GM12875 (cell line): ENCODE measurements around the gene APOBR.

Source experiments
- H3K4me3 ChIP-seq: one replicate; pipeline ENCODE4 v1.5.1; 2011; ENCODE audit warnings: low read depth, low read length, control low read depth
- TF ChIP-seq, protein P1 (sequence below): IDR thresholded peaks from 2 replicates; pipeline ENCODE4 v1.5.1; 2011; ENCODE audit warnings: low read depth, mild to moderate bottlenecking, control low read depth, inconsistent platforms, low read length, moderate library complexity, borderline replicate concordance; ENCODE audit not compliant: insufficient read depth

Gene APOBR

DNA sequence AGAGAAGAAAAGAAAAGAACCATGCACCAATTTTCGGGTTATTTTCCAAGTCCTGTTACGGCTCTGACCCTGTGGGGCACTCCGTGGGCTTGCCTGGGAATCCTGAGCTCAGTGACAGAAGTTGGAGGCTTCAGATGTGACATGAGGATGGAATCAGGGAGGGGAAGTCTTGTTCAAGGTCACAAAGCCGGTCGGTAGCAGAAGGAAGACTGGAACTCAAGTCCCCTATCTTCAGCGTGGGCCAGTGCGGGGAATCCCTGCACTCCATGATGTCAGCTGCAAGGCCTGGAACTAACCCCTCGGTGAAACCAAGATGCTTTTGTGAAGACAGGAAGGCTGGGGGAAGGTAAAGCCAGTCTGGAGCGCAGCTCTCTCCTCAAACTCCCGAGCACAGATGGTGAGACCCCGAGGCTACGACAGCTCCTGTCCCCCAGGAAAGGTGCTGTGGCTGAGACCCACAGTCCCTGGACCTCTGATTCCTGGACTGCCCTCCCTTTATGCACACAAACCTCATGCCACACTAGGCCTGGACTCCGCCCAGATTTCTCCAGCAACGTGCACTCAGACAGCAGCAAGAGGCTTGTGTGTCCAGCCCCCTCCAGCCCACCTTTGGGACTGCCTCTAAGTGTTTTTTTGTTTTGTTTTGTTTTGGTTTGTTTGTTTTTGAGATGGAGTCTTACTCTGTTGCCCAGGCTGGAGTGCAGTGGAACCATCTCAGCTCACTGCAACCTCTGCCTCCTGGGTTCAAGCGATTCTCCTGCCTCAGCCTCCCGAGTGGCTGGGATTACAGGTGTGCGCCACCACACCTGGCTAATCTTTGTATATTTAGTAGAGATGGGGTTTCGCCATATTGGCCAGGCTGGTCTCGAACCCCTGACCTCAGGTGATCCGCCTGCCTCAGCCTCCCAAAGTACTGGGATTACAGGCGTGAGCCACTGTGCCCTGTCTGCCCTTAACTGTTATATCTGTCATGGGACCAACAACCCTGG lies 17.7 kb downstream of the APOBR start:
- H3K4me3 ChIP-seq: no peak overlapping the region
- TF ChIP-seq, protein P1, sequence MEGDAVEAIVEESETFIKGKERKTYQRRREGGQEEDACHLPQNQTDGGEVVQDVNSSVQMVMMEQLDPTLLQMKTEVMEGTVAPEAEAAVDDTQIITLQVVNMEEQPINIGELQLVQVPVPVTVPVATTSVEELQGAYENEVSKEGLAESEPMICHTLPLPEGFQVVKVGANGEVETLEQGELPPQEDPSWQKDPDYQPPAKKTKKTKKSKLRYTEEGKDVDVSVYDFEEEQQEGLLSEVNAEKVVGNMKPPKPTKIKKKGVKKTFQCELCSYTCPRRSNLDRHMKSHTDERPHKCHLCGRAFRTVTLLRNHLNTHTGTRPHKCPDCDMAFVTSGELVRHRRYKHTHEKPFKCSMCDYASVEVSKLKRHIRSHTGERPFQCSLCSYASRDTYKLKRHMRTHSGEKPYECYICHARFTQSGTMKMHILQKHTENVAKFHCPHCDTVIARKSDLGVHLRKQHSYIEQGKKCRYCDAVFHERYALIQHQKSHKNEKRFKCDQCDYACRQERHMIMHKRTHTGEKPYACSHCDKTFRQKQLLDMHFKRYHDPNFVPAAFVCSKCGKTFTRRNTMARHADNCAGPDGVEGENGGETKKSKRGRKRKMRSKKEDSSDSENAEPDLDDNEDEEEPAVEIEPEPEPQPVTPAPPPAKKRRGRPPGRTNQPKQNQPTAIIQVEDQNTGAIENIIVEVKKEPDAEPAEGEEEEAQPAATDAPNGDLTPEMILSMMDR: no peak

GRCh38 chr16:28513484-28514181 lies 19.2 kb downstream of the APOBR start:
- TF ChIP-seq, protein P1: no peak
- no peak overlapping the region for H3K4me3 ChIP-seq

GRCh38 chr16:28514246-28514645 lies 19.8 kb downstream of the APOBR start:
- H3K4me3 ChIP-seq: no peak overlapping the region
- TF ChIP-seq, protein P1: no peak

- TF ChIP-seq, protein P1: no peak
- no peak overlapping the region for H3K4me3 ChIP-seq
These were observed 26.2 kb downstream of the APOBR start for GRCh38 chr16:28520672-28521071.

DNA sequence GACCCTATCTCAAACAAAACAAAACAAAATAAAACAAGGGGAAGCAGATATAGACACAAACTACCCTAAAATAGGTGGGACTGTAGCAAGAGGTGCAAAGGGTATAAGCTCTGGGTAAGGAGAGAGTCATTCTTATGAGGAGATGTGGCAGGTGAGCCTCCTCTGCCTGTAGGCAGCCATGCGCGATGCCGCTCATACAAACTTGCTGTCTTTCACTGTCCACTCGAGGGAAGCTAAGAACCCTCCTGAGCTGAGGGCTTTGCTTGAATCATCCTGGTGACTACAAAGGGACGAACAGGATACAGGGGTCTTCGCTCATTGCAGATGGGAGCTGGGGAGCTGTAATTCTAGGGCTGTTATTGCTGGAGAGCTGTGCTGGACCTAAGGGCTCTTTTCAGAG lies 27.0 kb downstream of the APOBR start:
- TF ChIP-seq, protein P1: no peak
- no peak overlapping the region for H3K4me3 ChIP-seq

DNA sequence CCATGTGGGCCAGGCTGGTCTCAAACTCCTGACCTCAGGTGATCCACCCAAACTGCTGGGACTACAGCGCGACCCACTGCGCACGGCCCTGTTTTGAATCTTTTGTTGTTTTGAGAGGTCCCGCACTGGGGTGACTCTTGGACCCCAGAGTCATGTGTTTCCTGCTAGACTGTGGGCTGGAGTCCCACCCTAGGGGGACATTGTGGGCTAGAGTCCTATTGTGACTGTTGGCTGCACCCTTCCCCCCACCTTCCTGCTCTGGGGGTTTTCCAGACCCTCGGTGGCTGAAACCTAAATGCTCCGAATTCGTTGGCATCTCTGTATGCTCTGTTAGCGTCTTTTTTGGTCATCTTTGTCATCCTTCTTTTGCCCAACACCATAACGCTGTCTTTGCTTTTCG lies 28.3 kb downstream of the APOBR start:
- TF ChIP-seq, protein P1: no peak
- H3K4me3 ChIP-seq: no peak overlapping the region
